Tibial nerve (tissue), 4 donors: Measurements from ENCODE around the gene ZNF792. TPM values are rescaled to one million over a fixed set of nuclear protein-coding genes. Genes with fewer than 3 reads are reported as not detected.

Experiments used
- DNase-seq, 2 donors: peaks; one replicate each; pipeline ENCODE4 v3.0.0-alpha.2; 2019; ENCODE audit warnings: low spot score in 2 of 2
- H3K27ac ChIP-seq, 4 donors: fragments of 200-600 bp; sonication (generic) in 3 of 4; one replicate each; pipeline ENCODE4 v1.5.1; 2017 to 2019; ENCODE audit warnings: mild to moderate bottlenecking in 1 of 4
- H3K27me3 ChIP-seq, 2 donors: fragments of 200-600 bp; sonication (generic) in 1 of 2; one replicate each; pipeline versions ENCODE4 v1.5.1 to v1.6.0; 2017 to 2019
- H3K36me3 ChIP-seq, 3 donors: fragments of 200-600 bp; sonication (generic); one replicate each; pipeline ENCODE4 v1.5.1; 2018 to 2019
- H3K4me1 ChIP-seq, 4 donors: fragments of 200-600 bp; sonication (generic) in 3 of 4; one replicate each; pipeline ENCODE4 v1.5.1; 2017 to 2019
- H3K4me3 ChIP-seq, 4 donors: fragments of 200-600 bp; sonication (generic) in 3 of 4; one replicate each; pipeline ENCODE4 v1.5.1; 2017 to 2019; ENCODE audit warnings: mild to moderate bottlenecking in 1 of 4, moderate library complexity in 1 of 4
- H3K9me3 ChIP-seq, 4 donors: fragments of 200-600 bp; sonication (generic) in 3 of 4; one replicate each; pipeline ENCODE4 v1.5.1; 2017 to 2019
- EP300 ChIP-seq, 2 donors: sonication (generic); formaldehyde crosslinking; IDR thresholded peaks; one replicate each; pipeline ENCODE4 v1.6.1; 2017; ENCODE audit warnings: antibody characterized with exemption in 2 of 2, mild to moderate bottlenecking in 1 of 2
- POLR2A ChIP-seq, 2 donors: fragments of 450-650 bp; IDR thresholded peaks; one replicate each; pipeline ENCODE4 v1.6.1; 2017; ENCODE audit warnings: antibody characterized with exemption in 2 of 2, mild to moderate bottlenecking in 2 of 2, moderate library complexity in 2 of 2
- WGBS, 2 donors: methylation state at CpG; one replicate each; pipeline ENCODE4 v1.1.5; 2018; 5-methylcytosine and 5-hydroxymethylcytosine counted together
- total RNA-seq, 4 donors: library from RNA; depleted of rRNA; stranded (reverse); fragments of >200 nt; gene quantifications; one replicate each; pipeline ENCODE4 v1.1.0, GENCODE V29; 2016
- TF ChIP-seq, protein P1 (sequence below), 5 experiments: fragments of 200-600 bp in 3 of 5; fragments of 450-650 bp in 2 of 5; sonication (generic) in 3 of 5; IDR thresholded peaks; one replicate each; pipeline ENCODE4 v1.5.1; 2016 to 2019; ENCODE audit warnings: antibody characterized with exemption in 5 of 5, mild to moderate bottlenecking in 3 of 5, moderate library complexity in 2 of 5

ZNF792 gene
- total RNA-seq, 4 donors from 2014 or later: 2.3 to 7.1 (median 5.5) TPM

DNA sequence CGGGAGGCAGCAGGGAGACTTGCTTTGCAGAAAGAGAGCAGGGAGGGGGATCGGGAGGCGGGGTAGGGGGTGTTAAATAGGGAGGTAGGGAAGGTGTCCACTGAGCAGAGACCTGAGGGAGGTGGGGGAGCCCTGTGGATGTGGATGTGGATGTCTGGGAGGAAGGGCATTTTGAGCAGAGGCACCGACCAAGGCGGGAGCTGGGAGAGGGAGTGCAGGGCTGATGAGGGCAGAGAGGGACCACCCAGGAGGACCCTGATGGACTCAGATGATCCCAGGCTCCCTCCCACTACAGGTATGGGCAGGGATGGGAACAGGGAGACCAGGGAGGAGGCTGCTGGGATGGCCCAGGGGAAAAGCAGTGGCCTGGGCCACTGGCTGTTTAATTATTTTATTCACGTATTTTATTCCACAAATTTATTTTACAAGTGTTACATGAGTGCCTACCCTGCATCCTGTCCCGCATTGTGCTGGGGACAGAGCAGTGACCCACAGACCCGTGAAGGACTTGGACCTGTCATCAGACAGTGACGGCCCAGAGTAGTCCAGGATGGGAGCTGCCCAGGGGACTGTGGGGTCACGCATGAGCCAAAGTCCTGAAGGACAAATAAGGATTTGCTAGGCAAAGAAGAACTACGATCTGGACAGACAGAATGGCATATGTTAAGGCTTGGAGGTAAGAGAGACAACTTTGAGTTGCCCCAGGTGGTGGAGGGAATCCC is 41.4 kb upstream of the ZNF792 start:
- DNase-seq: no peak
- no peak for TF ChIP-seq EP300 (IDR thresholded peaks at IDR 0.05)
- TF ChIP-seq, protein P1, sequence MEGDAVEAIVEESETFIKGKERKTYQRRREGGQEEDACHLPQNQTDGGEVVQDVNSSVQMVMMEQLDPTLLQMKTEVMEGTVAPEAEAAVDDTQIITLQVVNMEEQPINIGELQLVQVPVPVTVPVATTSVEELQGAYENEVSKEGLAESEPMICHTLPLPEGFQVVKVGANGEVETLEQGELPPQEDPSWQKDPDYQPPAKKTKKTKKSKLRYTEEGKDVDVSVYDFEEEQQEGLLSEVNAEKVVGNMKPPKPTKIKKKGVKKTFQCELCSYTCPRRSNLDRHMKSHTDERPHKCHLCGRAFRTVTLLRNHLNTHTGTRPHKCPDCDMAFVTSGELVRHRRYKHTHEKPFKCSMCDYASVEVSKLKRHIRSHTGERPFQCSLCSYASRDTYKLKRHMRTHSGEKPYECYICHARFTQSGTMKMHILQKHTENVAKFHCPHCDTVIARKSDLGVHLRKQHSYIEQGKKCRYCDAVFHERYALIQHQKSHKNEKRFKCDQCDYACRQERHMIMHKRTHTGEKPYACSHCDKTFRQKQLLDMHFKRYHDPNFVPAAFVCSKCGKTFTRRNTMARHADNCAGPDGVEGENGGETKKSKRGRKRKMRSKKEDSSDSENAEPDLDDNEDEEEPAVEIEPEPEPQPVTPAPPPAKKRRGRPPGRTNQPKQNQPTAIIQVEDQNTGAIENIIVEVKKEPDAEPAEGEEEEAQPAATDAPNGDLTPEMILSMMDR (IDR thresholded peaks at IDR 0.05): no peak
- no peak for TF ChIP-seq POLR2A (IDR thresholded peaks at IDR 0.05)
- WGBS, 2 donors: 77 to 80% methylated on average over 11 of the region's 11 CpGs
- H3K27me3 ChIP-seq: no peaks in the 10 kb centered on the region
- peaks cover 0 to 43% (median 9%) of the 10 kb centered on the region in 3 donors for H3K36me3 ChIP-seq
- H3K4me1 ChIP-seq: peaks cover 0 to 57% (median 7%) of the 10 kb centered on the region in 4 donors
- no peak overlapping the region for H3K4me3 ChIP-seq
- H3K27ac ChIP-seq: no peak overlapping the region
- no peaks in the 10 kb centered on the region for H3K9me3 ChIP-seq

GRCh38 chr19:35004517-35005255 is 40.7 kb upstream of the ZNF792 start:
- H3K4me1 ChIP-seq: peaks cover 0 to 60% (median 8%) of the 10 kb centered on the region in 4 donors
- no peak overlapping the region for H3K27ac ChIP-seq
- DNase-seq: no peak
- no peaks in the 10 kb centered on the region for H3K9me3 ChIP-seq
- 83 to 87% methylated on average over 18 of the region's 18 CpGs for WGBS, 2 donors
- TF ChIP-seq EP300 (IDR thresholded peaks at IDR 0.05) (no peak), POLR2A (IDR thresholded peaks at IDR 0.05) (no peak)
- TF ChIP-seq, protein P1 (IDR thresholded peaks at IDR 0.05): no peak
- H3K4me3 ChIP-seq: no peak overlapping the region
- H3K36me3 ChIP-seq: peaks cover 0 to 36% (median 3%) of the 10 kb centered on the region in 3 donors
- no peaks in the 10 kb centered on the region for H3K27me3 ChIP-seq

GRCh38 chr19:35002037-35002535 is 38.1 kb upstream of the ZNF792 start:
- Histone ChIP-seq H3K9me3 (no peaks in the 10 kb centered on the region), H3K27me3 (no peaks in the 10 kb centered on the region), H3K4me3 (peak overlapping the region in 1 of 4 donors; percentile 99), H3K36me3 (peaks cover 0 to 22% (median 0%) of the 10 kb centered on the region in 3 donors), H3K4me1 (peaks cover 0 to 86% (median 22%) of the 10 kb centered on the region in 4 donors), H3K27ac (peak overlapping the region in 3 of 4 donors; percentile 98 to 100 (median 99))
- DNase-seq: no peak
- WGBS, 2 donors: 82 to 85% methylated on average over 11 of the region's 11 CpGs
- TF ChIP-seq EP300 (IDR thresholded peaks at IDR 0.05) (no peak), POLR2A (IDR thresholded peaks at IDR 0.05) (no peak)
- TF ChIP-seq, protein P1 (IDR thresholded peaks at IDR 0.05): no peak

GRCh38 chr19:35000647-35001501 is 36.8 kb upstream of the ZNF792 start:
- Histone ChIP-seq H3K36me3 (peaks cover 0 to 18% (median 0%) of the 10 kb centered on the region in 3 donors), H3K27me3 (no peaks in the 10 kb centered on the region), H3K4me1 (peaks cover 0 to 88% (median 25%) of the 10 kb centered on the region in 4 donors), H3K4me3 (peak overlapping the region; percentile 67 to 99 (median 78)), H3K27ac (peak overlapping the region; percentile 96 to 100 (median 98)), H3K9me3 (no peaks in the 10 kb centered on the region)
- DNase-seq: no peak
- 2 to 5% methylated on average over 11 to 26 of the region's 46 CpGs for WGBS, 2 donors
- TF ChIP-seq POLR2A (IDR thresholded peaks at IDR 0.05) (no peak), EP300 (IDR thresholded peaks at IDR 0.05) (no peak)
- TF ChIP-seq, protein P1 (IDR thresholded peaks at IDR 0.05): no peak
